Measurements from ENCODE around the gene MGAT3.

- TF ChIP-seq POLR2A (IDR thresholded peaks at IDR 0.05), result no peak
- no peak for TF ChIP-seq CTCF (IDR thresholded peaks at IDR 0.05 in 8 of 11, conservative IDR thresholded peaks at IDR 0.05 in 3 of 11)
- no peak for TF ChIP-seq POLR2AphosphoS5 (IDR thresholded peaks at IDR 0.05)
These were observed 78.5 kb downstream of the MGAT3 start for GRCh38 chr22:39535357-39535725.

Measured in spleen (tissue), 7 donors.